Spinal cord (tissue), 10 donors: ENCODE measurements around the gene C2CD4D. TPM values are rescaled to one million over a fixed set of nuclear protein-coding genes. Genes with fewer than 3 reads are reported as not detected.
A peak's percentile ranks its signal among the peaks of the same experiment; 100 is the strongest.

Source experiments
- DNase-seq, 6 donors: peaks; one replicate each; pipeline versions ENCODE4 v3.0.0 to v3.0.0-alpha.2; 2013 to 2015; ENCODE audit warnings: low spot score in 6 of 6, low read depth in 4 of 6
- H3K27ac ChIP-seq: one replicate; pipeline ENCODE4 v1.5.1; 2013; ENCODE audit warnings: low read depth, low read length, control low read depth
- H3K27me3 ChIP-seq: one replicate; pipeline ENCODE4 v1.6.1; 2013; ENCODE audit warnings: low read length; ENCODE audit not compliant: control insufficient read depth, insufficient read depth
- H3K36me3 ChIP-seq: one replicate; pipeline ENCODE4 v1.6.1; 2013; ENCODE audit warnings: low read length; ENCODE audit not compliant: control insufficient read depth, insufficient read depth
- H3K4me1 ChIP-seq: one replicate; pipeline ENCODE4 v1.6.1; 2013; ENCODE audit warnings: low read length; ENCODE audit not compliant: control insufficient read depth, insufficient read depth
- H3K4me3 ChIP-seq: one replicate; pipeline ENCODE4 v1.5.1; 2013; ENCODE audit warnings: low read depth, low read length, control low read depth
- H3K9me3 ChIP-seq: one replicate; pipeline ENCODE4 v1.6.1; 2013; ENCODE audit warnings: low read length; ENCODE audit not compliant: control insufficient read depth, insufficient read depth
- WGBS: methylation state at CpG from one replicate; pipeline ENCODE4 v1.1.5; 2013; ENCODE audit warnings: missing lambda C conversion rate; ENCODE audit not compliant: insufficient coverage; 5-methylcytosine and 5-hydroxymethylcytosine counted together
- polyA plus RNA-seq, 2 donors: library from polyadenylated mRNA; unstranded; fragments of 120-200 nt; gene quantifications; one replicate each; pipeline ENCODE4 v1.2.1, GENCODE V29; 2013; ENCODE audit not compliant: insufficient read length in 2 of 2
- total RNA-seq, 2 donors: library from RNA; depleted of rRNA in 1 of 2; stranded (reverse); fragments of 120-200 nt in 1 of 2; fragments of >200 nt in 1 of 2; gene quantifications; one replicate each; pipeline versions ENCODE4 v1.2.3 to v1.2.4, GENCODE V29; 2013 to 2014
- donor health status: healthy.

C2CD4D gene
- total and polyA plus RNA-seq, 4 donors: 0.74 to 0.97 TPM; not detected in 2

GRCh38 chr1:151851886-151852285, 12.3 kb upstream of the C2CD4D start:
- H3K4me1 ChIP-seq: peaks cover 4% of the 10 kb centered on the region
- peaks cover 3% of the 10 kb centered on the region for H3K27me3 ChIP-seq
- no peaks in the 10 kb centered on the region for H3K9me3 ChIP-seq
- H3K36me3 ChIP-seq: no peaks in the 10 kb centered on the region
- no peak overlapping the region for H3K4me3 ChIP-seq
- no peak for DNase-seq
- H3K27ac ChIP-seq: no peak overlapping the region
- 83% methylated on average over 8 of the region's 8 CpGs for WGBS

DNA sequence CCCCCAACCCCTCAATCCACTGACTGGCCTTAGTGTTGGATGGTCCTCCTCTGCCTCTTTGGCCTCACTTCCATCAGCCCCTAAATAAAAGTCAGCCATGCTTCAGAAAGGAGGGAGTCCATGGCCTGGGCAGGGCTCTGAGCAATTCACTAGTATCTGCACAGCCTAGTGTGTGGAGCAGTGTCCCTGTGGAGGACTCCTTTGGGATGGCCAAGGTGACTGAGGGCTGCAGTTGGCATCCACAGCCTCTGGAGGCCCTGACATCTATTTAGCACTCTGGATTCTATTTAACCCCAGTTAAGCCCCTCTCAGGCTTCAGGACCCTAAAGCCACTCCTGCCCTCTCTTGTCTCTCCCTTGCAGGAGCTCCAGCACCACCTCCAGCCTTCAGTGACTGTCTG, 10.3 kb upstream of the C2CD4D start:
- DNase-seq: no peak
- Histone ChIP-seq H3K4me1 (peaks cover 4% of the 10 kb centered on the region), H3K4me3 (no peak overlapping the region), H3K27me3 (peaks cover 3% of the 10 kb centered on the region), H3K36me3 (no peaks in the 10 kb centered on the region), H3K9me3 (no peaks in the 10 kb centered on the region), H3K27ac (no peak overlapping the region)

GRCh38 chr1:151849126-151849525, 9.5 kb upstream of the C2CD4D start:
- no peaks in the 10 kb centered on the region for H3K9me3 ChIP-seq
- WGBS: 78% methylated on average over 2 of the region's 3 CpGs
- H3K4me3 ChIP-seq: no peak overlapping the region
- no peak overlapping the region for H3K27ac ChIP-seq
- no peak for DNase-seq
- no peaks in the 10 kb centered on the region for H3K36me3 ChIP-seq
- peaks cover 3% of the 10 kb centered on the region for H3K27me3 ChIP-seq
- H3K4me1 ChIP-seq: peaks cover 4% of the 10 kb centered on the region

- Histone ChIP-seq H3K27ac (no peak overlapping the region), H3K27me3 (peaks cover 3% of the 10 kb centered on the region), H3K4me3 (no peak overlapping the region), H3K9me3 (no peaks in the 10 kb centered on the region), H3K4me1 (peaks cover 4% of the 10 kb centered on the region), H3K36me3 (no peaks in the 10 kb centered on the region)
- DNase-seq: no peak
- WGBS: 63% methylated on average over 4 of the region's 11 CpGs
These were observed 8.4 kb upstream of the C2CD4D start for GRCh38 chr1:151847867-151848596.

- H3K4me3 ChIP-seq: no peak overlapping the region
- peaks cover 4% of the 10 kb centered on the region for H3K4me1 ChIP-seq
- peaks cover 3% of the 10 kb centered on the region for H3K27me3 ChIP-seq
- 81% methylated on average over 3 of the region's 8 CpGs for WGBS
- H3K9me3 ChIP-seq: no peaks in the 10 kb centered on the region
- no peaks in the 10 kb centered on the region for H3K36me3 ChIP-seq
- H3K27ac ChIP-seq: no peak overlapping the region
- no peak for DNase-seq
These were observed 7.1 kb upstream of the C2CD4D start for GRCh38 chr1:151846686-151847237.

GRCh38 chr1:151846062-151846568, 6.5 kb upstream of the C2CD4D start:
- Histone ChIP-seq H3K27me3 (peaks cover 3% of the 10 kb centered on the region), H3K9me3 (no peaks in the 10 kb centered on the region), H3K4me3 (no peak overlapping the region), H3K36me3 (no peaks in the 10 kb centered on the region), H3K27ac (no peak overlapping the region), H3K4me1 (peaks cover 4% of the 10 kb centered on the region)
- DNase-seq: no peak
- 62% methylated on average over 6 of the region's 6 CpGs for WGBS

DNA sequence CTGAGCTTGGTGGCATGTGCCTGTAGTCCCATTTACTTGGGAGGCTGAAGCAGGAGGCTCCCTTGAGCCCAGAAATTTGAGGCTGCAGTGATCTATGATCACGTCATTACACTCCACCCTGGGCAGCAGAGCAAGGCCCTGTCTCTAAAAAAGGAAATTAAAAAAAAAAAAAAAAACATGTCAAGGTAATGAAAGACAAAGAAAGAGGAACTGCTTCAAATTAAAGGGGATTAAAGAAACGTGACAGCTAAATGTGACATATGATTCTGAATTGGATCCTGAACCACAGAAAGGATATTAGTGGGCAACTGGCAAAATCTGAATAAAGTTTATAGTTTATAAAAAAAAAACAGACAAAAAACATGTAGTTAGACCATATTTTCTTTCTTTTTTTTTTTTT, 3.8 kb upstream of the C2CD4D start:
- peaks cover 18% of the 10 kb centered on the region for H3K27me3 ChIP-seq
- DNase-seq: no peak
- peaks cover 21% of the 10 kb centered on the region for H3K4me1 ChIP-seq
- no peaks in the 10 kb centered on the region for H3K9me3 ChIP-seq
- H3K36me3 ChIP-seq: no peaks in the 10 kb centered on the region
- no peak overlapping the region for H3K4me3 ChIP-seq
- WGBS: no CpG with 5 or more reads among the region's 2 CpGs
- no peak overlapping the region for H3K27ac ChIP-seq

- DNase-seq: no peak
- Histone ChIP-seq H3K36me3 (no peaks in the 10 kb centered on the region), H3K27me3 (peaks cover 31% of the 10 kb centered on the region), H3K27ac (no peak overlapping the region), H3K4me3 (no peak overlapping the region), H3K4me1 (peaks cover 20% of the 10 kb centered on the region), H3K9me3 (no peaks in the 10 kb centered on the region)
- 100% methylated on average over 1 of the region's 2 CpGs for WGBS
These were observed 1.5 kb upstream of the C2CD4D start for GRCh38 chr1:151841141-151841540.

GRCh38 chr1:151840421-151840820, 801 bp upstream of the C2CD4D start:
- no peaks in the 10 kb centered on the region for H3K36me3 ChIP-seq
- H3K27me3 ChIP-seq: peaks cover 31% of the 10 kb centered on the region
- H3K4me3 ChIP-seq: no peak overlapping the region
- no peaks in the 10 kb centered on the region for H3K9me3 ChIP-seq
- H3K27ac ChIP-seq: peak overlapping the region; percentile 34
- peaks cover 20% of the 10 kb centered on the region for H3K4me1 ChIP-seq
- no peak for DNase-seq

DNA sequence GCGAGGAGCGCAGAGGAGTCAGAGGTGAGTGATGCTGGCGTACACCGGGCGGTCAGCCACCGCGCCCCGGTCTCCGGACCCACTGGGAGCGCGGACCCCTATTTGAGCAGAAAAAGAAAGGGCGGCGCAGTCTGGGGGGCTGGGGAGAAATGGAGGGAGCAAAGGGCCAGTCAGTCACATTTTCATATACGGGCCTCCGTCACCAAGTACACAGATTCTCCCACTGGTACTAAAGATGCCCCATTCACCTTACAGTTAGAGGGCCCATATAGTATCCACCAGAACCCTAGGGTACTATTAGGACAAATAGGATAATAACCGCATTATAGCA, 573 bp downstream of the C2CD4D start:
- Histone ChIP-seq H3K4me1 (peaks cover 20% of the 10 kb centered on the region), H3K36me3 (no peaks in the 10 kb centered on the region), H3K9me3 (no peaks in the 10 kb centered on the region), H3K4me3 (peak overlapping the region; percentile 24), H3K27ac (no peak overlapping the region), H3K27me3 (peaks cover 31% of the 10 kb centered on the region)
- 5% methylated on average over 7 of the region's 16 CpGs for WGBS
- no peak for DNase-seq
